Smooth muscle cell (in vitro differentiated cells): ENCODE measurements around the gene CBL. TPM values are rescaled to one million over a fixed set of nuclear protein-coding genes. Genes with fewer than 3 reads are reported as not detected.

Source experiments
- DNase-seq: peaks from one replicate; lab custom pipeline; 2025; ENCODE audit not compliant: unreplicated experiment; lab: John Stamatoyannopoulos, UW
- H2AFZ ChIP-seq: fragments of 200-600 bp; sonication (generic); 2 replicates; pipeline ENCODE4 v1.6.0; 2016; ENCODE audit warnings: antibody characterized with exemption, low read depth, mild to moderate bottlenecking
- H3F3A ChIP-seq: fragments of 200-600 bp; sonication (generic); 2 replicates; pipeline ENCODE4 v1.6.0; 2017; ENCODE audit warnings: antibody characterized with exemption, low read depth
- H3K27ac ChIP-seq: fragments of 200-600 bp; sonication (generic); 2 replicates; pipeline ENCODE4 v1.5.1; 2016; ENCODE audit warnings: low read depth, mild to moderate bottlenecking
- H3K27me3 ChIP-seq: fragments of 200-600 bp; sonication (generic); 2 replicates; pipeline ENCODE4 v1.6.1; 2016; ENCODE audit warnings: low read depth, mild to moderate bottlenecking
- H3K36me3 ChIP-seq: fragments of 200-600 bp; sonication (generic); 2 replicates; pipeline ENCODE4 v1.5.1; 2016; ENCODE audit warnings: low read depth
- H3K4me1 ChIP-seq: fragments of 200-600 bp; sonication (generic); 2 replicates; pipeline ENCODE4 v1.5.1; 2016; ENCODE audit warnings: low read depth
- H3K4me2 ChIP-seq: fragments of 200-600 bp; sonication (generic); 2 replicates; pipeline ENCODE4 v1.6.0; 2016; ENCODE audit warnings: mild to moderate bottlenecking
- H3K4me3 ChIP-seq: fragments of 200-600 bp; sonication (generic); 2 replicates; pipeline ENCODE4 v1.5.1; 2016; ENCODE audit warnings: mild to moderate bottlenecking
- H3K79me2 ChIP-seq: fragments of 200-600 bp; sonication (generic); 2 replicates; pipeline ENCODE4 v1.6.0; 2016; ENCODE audit warnings: low read depth, mild to moderate bottlenecking
- H3K9ac ChIP-seq: fragments of 200-600 bp; sonication (generic); 2 replicates; pipeline ENCODE4 v1.6.0; 2016; ENCODE audit warnings: low read depth
- H3K9me3 ChIP-seq: fragments of 200-600 bp; sonication (generic); replicated peaks from 2 replicates; pipeline ENCODE4 v1.5.1; 2016; ENCODE audit warnings: low read depth
- H4K20me1 ChIP-seq: fragments of 200-600 bp; sonication (generic); 2 replicates; pipeline ENCODE4 v1.6.0; 2016; ENCODE audit warnings: low read depth
- CTCF ChIP-seq: fragments of 200-600 bp; sonication (generic); IDR thresholded peaks from 2 replicates; pipeline ENCODE4 v1.5.1; 2017; ENCODE audit warnings: borderline replicate concordance, mild to moderate bottlenecking, antibody characterized with exemption; ENCODE audit not compliant: insufficient read depth, poor library complexity, severe bottlenecking
- WGBS: methylation state at CpG from one replicate; pipeline ENCODE4 v1.1.7; 2016; ENCODE audit warnings: low lambda C conversion rate; 5-methylcytosine and 5-hydroxymethylcytosine counted together
- polyA plus RNA-seq: library from polyadenylated mRNA; unstranded; fragments of >200 nt; fragmentation: Nextera tagmentation; extraction: Ambion mirVana; gene quantifications from 2 replicates; pipeline ENCODE4 v1.2.1, GENCODE V29; 2016
- total RNA-seq: library from RNA; depleted of rRNA; stranded (reverse); fragments of >200 nt; gene quantifications from 2 replicates; pipeline ENCODE4 v1.2.3, GENCODE V29; 2014

The CBL gene
- total and polyA plus RNA-seq, 2 experiments from 2014 or later, result 5.0 to 18.9 TPM

DNA sequence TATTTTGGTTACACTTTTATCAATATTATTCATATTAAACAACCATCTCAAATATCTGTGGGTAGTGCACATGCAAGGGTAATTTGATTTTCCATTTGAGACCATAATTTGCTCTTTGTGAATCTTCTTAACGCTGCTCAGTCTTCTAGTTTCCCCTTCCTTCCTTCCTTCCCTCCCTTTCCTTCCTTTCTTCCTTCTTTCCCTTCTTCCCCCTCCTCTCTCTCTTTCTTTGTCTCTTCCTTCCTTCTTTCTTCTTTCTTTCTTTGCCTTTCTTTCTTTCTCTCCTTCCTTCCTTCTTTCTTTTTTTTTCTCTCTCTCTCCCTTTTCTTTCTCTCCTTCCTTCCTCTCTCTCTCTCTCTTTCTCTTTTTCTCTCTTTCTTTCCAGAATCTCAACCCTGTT lies 124.1 kb downstream of the CBL start:
- Histone ChIP-seq H3K9ac (no peak overlapping the region), H3K4me1 (peaks cover 17% of the 10 kb centered on the region), H2AFZ (no peak overlapping the region), H3F3A (no peaks in the 10 kb centered on the region), H4K20me1 (no peaks in the 10 kb centered on the region), H3K79me2 (peaks cover 7% of the 10 kb centered on the region), H3K27ac (no peak overlapping the region), H3K4me2 (no peak overlapping the region), H3K4me3 (no peak overlapping the region), H3K27me3 (no peaks in the 10 kb centered on the region), H3K9me3 (no peaks in the 10 kb centered on the region), H3K36me3 (no peaks in the 10 kb centered on the region)
- 70% methylated on average over 1 of the region's 1 CpG for WGBS
- DNase-seq, result no peak
- TF ChIP-seq CTCF, result no peak

DNA sequence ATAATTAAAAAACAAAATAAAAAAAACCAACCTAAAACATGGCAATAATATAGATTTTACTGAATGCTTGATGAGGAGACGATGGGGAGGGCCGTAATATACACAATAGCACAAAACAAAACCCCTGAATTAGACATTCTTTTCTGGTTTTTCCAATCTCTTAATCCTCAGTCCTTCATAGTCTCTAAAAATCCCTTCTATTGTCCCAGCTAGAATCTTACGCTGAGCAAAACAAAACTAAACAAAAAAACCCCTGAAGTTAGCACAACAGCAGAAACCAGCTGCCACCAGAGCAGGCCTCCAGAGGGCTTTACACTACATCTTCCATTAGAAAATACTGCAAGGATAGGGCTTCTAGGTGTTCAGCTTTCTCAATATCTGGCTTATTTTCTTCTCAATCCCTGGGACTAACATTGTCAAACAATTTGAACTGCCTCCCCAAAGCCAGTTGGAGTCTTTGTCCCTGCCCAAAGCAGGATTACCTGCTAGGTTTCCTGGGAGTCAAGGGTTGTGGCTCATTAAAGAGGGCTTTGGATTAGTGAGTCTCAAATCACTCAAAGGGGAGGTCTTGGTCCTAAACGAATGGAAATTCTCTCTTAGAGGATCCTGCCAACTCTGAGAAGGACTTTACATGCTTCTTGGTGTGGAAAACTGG lies 126.1 kb downstream of the CBL start:
- no peaks in the 10 kb centered on the region for H3K9me3 ChIP-seq
- H3K27ac ChIP-seq, result no peak overlapping the region
- H4K20me1 ChIP-seq, result no peaks in the 10 kb centered on the region
- 87% methylated on average over 4 of the region's 4 CpGs for WGBS
- H3K36me3 ChIP-seq, result no peaks in the 10 kb centered on the region
- no peaks in the 10 kb centered on the region for H3K27me3 ChIP-seq
- no peak overlapping the region for H3K9ac ChIP-seq
- H3F3A ChIP-seq, result peaks cover 5% of the 10 kb centered on the region
- H3K79me2 ChIP-seq, result peaks cover 14% of the 10 kb centered on the region
- TF ChIP-seq CTCF, result no peak
- H3K4me1 ChIP-seq, result peaks cover 27% of the 10 kb centered on the region
- no peak overlapping the region for H2AFZ ChIP-seq
- DNase-seq, result no peak
- H3K4me3 ChIP-seq, result no peak overlapping the region
- no peak overlapping the region for H3K4me2 ChIP-seq

GRCh38 chr11:119334174-119334930 lies 128.2 kb downstream of the CBL start, which contains the start of gene RNF26:
TSS of gene RNF26 (plus strand) at chr11:119334527. CDS start at chr11:119335123, 596 bp downstream.
- Histone ChIP-seq H3K27ac (peak within 1 kb of the TSS; percentile 79), H3K4me2 (peak within 1 kb of the TSS; percentile 84), H3K9ac (peak within 1 kb of the TSS; percentile 95), H3K36me3 (no peaks in the 10 kb centered on the region), H2AFZ (peak within 1 kb of the TSS; percentile 86), H3K9me3 (no peaks in the 10 kb centered on the region), H3K4me3 (peak within 1 kb of the TSS; percentile 88), H3K79me2 (peaks cover 14% of the 10 kb centered on the region), H3K27me3 (no peaks in the 10 kb centered on the region), H3K4me1 (peaks cover 41% of the 10 kb centered on the region), H3F3A (peaks cover 12% of the 10 kb centered on the region), H4K20me1 (no peaks in the 10 kb centered on the region)
- no peak for TF ChIP-seq CTCF
- WGBS, result 1% methylated on average over 29 of the region's 54 CpGs
- DNase-seq, result peak; percentile 64
